HG03135 (cell line): ENCODE results near the gene OR5K3.

Experiments used
- ATAC-seq: cut with Tn5 transposase; IDR thresholded peaks from one replicate; pipeline ENCODE4 v1.9.1; 2021; ENCODE audit warnings: mild to moderate bottlenecking, moderate library complexity; ENCODE audit not compliant: unreplicated experiment

OR5K3 gene

DNA sequence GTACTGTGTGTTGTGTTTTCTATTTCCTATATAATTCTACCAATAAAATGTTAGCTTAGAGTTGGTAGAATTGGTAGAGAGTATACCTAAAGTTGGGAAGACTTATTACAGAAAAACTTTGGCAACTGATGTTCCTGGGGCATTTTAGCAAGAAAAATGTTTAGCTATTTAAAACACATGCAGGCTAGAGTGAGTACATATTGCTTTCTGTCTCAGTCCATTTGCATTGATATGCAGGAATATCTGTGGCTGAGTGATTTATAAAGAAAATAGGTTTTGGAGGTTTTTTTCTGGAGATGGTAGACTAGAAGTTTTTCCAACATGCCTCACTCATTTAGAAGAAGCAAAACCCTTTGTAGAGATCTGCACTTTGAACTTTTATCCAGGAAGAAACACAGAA lies 42.1 kb downstream of the OR5K3 start:
- ATAC-seq: no peak

GRCh38 chr3:98433764-98434163 lies 43.3 kb downstream of the OR5K3 start:
- no peak for ATAC-seq

- no peak for ATAC-seq
Observed at GRCh38 chr3:98434412-98434811, 43.9 kb downstream of the OR5K3 start.

DNA sequence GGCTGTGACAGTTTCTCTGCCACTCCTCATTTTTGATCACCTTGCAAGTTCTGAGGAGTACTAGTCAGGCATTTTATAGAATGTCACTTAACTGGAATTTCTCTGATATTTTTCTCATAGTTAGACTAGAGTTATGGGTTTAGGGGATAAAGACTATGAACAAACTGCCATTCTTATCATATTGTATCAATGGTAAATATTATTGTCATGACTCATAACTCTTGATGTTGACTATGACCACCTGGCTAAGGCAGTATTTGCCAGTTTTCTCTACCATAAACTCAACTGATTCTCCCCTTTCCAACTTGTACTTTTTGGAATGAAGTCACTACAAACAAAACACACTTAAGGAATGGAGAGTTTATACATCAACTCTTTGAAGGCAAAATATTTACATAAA lies 49.8 kb downstream of the OR5K3 start:
- no peak for ATAC-seq
